CD4-positive, alpha-beta T cell treated with Interleukin-17A for 1 hour (primary cell): ENCODE measurements around the gene VSNL1.

Experiments used
- DNase-seq: peaks from one replicate; pipeline ENCODE4 v3.0.0-alpha.2; 2020

The VSNL1 gene

DNA sequence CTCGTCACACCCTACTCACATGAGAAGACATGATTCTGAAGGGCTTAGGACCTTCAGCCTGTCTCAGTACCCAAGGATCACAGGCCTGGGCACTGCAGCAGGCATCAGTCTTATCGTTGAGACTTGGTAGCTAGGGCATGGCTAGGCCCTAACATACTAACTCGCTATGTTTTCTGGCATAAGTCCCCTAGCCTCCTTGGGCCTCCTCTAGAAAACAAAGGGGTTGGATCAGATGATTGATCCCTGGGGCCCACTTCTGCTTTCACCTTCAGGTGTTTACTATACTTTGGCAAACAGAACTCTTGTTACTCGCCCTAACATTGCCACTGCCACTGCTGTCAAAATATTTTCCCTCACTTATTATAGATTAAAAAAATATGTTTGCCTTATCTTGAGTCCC lies 44.2 kb downstream of the VSNL1 start:
- DNase-seq: no peak

DNA sequence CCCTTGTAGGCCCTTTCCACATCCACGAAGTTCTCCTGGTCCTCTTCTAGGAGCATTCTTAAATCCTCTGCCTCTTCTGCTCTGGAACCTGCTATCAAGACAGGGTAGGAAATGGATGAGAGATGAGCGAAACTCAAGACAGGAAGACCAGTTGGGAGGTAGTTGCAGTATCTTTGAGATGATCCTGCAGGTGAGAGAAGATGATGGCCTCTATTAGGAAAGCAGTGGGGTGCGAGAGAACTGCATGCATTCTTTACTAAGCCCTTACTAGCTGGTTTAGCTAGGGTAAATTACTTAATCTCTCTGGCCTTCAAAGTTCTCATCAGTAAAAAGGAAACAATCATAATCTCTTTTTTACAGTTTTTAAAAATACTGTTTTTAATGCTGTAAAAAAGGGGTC lies 47.0 kb downstream of the VSNL1 start:
- DNase-seq: no peak

DNA sequence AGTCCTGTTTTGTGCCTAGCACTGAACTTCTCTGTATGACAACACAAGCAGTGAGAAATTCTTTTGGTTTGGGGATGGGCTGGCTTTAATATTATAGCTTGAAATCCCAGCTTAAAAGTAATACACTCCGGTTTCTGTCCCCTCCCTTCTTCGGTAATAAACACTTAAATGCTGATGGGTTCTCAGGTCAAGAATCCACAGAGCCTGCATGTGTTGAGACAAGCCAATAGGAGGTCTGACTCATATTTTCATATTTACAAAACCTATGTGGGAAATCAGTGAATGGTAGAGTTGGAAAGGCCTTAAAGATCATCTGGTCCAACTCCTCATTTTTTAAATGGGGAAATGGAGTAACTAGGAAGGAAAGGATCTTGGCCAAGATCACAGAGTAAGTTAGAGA lies 47.5 kb downstream of the VSNL1 start:
- DNase-seq: no peak

- DNase-seq: no peak
Observed at GRCh38 chr2:17589406-17590035, 49.0 kb downstream of the VSNL1 start.

- DNase-seq: no peak
Observed at GRCh38 chr2:17590342-17590911, 49.9 kb downstream of the VSNL1 start.

- DNase-seq: no peak
Observed at GRCh38 chr2:17591846-17592245, 51.4 kb downstream of the VSNL1 start.

GRCh38 chr2:17592731-17593409 lies 52.4 kb downstream of the VSNL1 start:
- no peak for DNase-seq

DNA sequence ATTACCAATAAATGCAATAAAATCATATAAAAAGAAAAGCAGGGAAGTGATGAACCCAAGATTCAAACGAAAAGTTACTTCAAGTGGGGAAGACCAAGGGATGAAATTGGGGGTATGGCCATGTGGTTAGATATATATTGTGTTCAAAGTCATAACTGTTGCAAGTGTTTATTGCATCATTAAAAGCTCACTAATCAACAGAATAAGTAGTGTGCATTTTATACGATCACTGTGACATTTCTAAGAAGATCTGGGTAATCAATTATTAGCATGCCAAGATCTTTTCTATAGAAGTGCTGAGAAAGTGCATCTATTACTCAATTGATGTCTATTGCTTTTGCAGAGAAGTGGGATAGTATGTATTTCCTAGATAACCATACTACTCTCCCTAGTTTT lies 52.9 kb downstream of the VSNL1 start:
- DNase-seq: no peak

DNA sequence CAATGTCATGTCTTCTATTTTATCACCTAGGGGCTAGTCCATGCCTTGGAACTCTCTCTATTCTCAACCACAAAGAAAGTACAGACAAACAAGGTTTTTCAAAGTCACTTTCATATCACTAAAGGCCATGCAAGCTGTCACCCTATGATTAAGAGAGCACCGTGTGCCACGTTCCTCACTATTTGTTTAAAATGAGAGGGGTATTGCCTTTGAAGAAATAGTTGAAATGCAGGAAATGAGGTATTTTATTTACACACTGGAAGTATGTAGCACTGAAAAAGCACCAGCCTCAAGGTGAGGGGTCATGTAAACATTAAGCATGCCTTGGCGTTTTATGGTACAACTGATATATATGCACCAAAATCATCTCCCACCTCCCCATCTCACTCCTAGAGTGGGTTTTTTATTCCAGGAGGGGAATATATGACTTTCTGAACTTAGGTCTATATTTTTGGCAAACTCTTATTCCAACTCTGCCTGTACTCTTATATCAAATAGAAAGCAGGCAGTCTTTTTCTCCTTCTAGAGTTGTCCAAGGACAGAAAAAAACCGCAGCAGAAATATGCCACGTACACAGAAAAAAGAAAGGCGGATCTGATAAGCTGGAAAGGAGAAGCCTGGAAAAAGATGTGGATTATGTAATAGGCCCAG lies 53.5 kb downstream of the VSNL1 start:
- no peak for DNase-seq

DNA sequence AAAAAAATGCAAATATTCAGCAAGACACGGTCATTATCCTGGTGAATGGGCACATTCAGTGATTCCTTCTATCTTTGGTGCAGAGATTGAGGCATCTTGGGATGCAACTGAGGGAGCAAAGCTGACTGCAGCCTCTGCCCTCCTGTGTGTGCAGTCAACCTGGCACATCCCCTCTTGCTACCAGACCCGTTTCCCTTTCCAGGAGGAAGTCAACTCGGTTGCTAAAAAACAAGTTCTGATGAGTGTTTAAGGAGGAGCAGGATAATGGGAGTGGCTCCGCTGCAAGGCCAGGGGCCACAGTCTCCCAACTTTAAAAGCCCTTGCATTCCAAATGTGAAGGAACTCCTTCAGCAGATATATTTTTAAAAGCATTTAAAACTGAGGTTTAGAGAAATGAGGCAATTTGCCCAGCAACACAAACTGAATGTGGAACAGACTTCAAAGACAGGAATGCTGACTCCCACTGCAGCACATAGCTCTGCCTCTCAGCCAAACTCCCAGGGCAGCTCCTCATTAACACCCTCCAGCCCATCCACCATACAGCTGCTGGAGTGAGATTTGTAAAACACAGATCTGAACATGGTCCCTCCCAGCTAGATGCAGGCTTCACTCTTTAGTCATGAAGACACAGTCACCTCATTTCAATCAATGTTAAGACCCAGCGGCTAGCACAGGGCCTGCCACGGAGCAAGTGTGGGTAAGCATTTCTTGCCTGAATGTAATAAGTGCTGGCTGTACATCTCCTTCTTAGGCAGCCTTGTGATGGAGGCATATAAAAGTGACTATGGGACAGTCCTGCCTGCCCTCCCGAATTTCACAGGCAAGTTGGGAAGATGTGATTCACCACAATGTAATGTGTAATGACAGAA lies 54.3 kb downstream of the VSNL1 start:
- no peak for DNase-seq

DNA sequence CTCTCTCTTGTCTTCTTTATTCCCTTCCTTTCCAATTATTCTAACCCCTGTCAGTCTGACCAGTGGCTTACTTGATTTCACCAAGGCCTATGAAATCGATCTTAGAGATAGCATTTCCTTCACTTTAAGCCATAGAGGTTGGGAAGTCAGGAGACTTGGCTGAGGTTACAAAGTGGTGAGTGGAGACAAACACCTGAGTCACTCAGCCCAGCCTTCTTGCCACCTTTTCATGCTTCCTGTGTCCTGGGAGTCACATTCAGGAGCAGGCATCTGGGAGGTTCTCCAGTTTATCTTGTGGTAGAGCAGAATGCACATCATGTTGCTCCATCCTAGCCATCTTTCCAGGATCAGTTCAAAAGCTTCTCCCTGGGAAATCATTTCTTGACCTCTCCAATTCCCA lies 59.1 kb downstream of the VSNL1 start:
- DNase-seq: no peak

DNA sequence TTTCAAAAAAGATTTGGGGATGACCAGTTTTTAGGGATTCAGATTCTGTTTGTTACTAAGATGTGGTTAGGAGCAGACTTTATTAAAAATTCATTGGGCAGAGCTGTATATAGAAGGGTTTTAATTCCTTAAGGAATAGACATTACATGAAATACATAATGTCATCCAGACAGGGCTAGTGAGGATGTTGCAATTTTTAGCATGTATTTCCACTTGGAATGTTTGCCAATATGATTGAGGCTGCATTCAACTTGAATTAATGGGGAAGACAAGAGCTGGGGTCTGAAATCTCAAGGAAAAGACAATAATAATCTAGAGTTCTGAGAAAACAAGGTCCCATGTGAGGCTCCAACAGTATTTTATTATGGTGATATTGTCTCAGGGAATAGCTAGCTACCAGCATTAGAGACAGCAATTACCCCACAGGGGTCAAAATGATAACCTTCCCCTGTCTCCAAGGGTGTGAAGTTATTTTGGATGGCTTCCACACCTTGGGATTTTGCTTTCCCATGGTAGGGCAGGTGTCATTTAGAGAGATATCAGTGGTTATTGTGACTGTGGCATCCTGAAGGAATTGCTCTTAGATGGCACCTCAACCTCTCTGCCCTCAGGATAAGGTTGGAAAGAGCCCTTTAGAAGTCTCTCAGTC lies 60.2 kb downstream of the VSNL1 start:
- no peak for DNase-seq

- DNase-seq: no peak
Observed at GRCh38 chr2:17604050-17604449, 63.6 kb downstream of the VSNL1 start.

DNA sequence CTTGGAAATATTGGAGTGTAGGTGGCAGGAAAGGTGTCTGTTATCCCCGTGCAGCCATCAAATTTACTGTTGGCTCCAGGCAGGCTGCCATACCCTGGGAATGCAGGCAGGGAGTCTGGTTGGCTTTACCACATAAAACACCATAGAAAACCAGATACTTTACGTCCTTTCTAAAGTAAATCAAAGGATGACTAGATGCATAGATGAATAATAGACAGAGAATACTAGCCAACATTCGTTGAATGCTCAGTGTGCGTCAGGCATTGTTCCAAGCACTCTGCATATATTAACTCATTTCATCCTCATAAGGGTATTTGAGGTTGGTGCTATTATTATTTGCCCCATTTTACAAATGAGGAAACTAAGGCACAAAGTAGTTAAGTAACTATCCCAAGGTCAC lies 65.2 kb downstream of the VSNL1 start:
- DNase-seq: no peak

GRCh38 chr2:17606851-17607250 lies 66.4 kb downstream of the VSNL1 start:
- DNase-seq: no peak

DNA sequence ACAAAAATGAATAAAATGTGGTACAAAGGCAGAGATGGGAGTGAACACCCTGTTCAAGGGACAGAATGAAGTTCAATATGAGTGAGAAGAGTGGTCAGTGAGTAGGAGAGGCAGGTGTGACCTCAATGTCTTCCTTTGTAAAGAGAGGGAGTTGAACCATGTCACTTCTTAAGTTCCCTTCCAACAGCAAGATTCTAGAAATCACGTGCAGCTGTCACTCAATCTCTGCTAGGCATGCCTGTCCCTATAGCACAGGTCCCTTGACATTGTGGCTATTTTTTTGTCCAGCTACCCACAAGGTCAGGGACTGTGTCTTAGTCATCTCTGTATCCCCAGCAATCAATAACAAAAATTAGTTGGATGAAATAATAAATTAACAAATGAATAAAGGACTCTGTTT lies 66.9 kb downstream of the VSNL1 start:
- no peak for DNase-seq

GRCh38 chr2:17608251-17608650 lies 67.8 kb downstream of the VSNL1 start:
- no peak for DNase-seq

- no peak for DNase-seq
Observed at GRCh38 chr2:17610521-17610920, 70.0 kb downstream of the VSNL1 start.

DNA sequence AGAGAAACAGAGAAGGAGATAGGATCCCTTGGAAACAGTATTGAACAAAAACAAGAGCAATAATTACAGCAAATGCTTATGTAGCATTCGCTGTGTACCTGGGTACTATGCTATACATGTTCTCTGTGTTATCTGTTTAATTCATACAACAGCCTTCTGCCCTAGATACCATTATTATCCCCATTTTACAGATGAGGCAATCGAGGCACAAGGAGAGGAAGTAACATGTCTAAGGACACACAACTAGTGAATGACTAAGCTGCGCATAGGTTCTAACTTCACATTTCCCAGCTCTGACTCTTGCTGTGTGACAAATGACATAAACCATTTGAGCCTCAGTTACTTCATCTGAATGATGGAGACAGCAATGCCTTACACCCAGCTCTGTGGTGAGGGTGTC lies 70.5 kb downstream of the VSNL1 start:
- DNase-seq: no peak

DNA sequence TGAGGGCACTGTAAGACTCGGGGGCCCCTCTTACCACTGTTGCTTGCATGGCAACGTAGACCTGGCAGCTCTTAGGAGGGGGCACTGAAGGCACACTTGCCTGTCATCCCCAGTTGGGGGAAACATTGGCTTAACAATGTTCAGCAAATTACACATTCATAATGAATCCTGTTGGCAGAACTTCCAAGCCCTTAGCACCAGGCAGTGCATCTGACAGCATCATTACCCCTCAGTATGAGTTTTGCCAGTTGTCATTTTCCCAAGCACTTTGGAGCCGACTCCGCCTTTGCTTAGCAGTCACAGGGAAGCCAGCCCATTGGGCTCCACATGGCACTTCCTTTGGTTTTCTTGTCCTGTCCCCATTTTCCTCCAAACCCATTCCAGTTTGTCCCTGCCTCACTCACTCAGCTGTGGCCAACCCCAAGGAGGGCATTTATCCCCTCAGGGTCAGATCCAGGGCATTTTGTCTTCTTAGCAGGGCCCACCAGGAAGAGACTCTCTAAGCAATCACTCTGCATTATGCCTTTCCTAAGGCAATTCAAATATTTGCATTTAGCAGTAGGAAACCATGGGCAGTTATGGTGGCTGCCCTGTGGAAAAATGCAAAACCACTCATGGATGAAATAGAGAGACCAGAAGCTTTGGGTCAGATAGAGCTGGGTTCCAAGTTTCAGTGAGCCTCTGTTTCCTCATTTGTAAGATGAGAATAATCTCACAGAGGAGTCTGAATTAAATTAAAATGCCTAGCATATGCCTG lies 73.9 kb downstream of the VSNL1 start:
- no peak for DNase-seq

DNA sequence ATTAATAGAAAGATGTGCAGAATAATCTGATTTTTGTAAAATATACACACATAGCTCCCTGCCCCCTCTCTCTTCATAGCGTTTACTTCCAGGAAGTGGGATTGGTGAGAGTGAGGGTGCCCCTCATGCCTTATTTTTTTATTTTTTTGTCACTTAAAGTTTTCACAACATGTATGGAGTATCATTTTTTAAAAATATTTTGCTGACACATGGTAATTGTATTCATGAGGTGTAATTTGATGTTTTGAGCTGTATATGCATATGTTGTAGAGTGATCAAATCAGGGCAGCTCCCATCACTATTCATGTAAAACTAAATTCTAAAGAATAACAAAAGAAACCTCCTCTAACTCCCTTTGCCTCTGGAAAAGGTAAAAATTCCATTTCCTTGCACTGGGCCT lies 74.7 kb downstream of the VSNL1 start:
- DNase-seq: no peak
